ENCODE measurements around the gene LTB4R2. TPM values are rescaled to one million over a fixed set of nuclear protein-coding genes. Genes with fewer than 3 reads are reported as not detected.

Gene LTB4R2
- total RNA-seq, 1 donor from 2014 or later = 6.4 TPM

GRCh38 chr14:24340606-24341005 lies 30.7 kb downstream of the LTB4R2 start:
- H3K4me3 ChIP-seq = no peak overlapping the region
- H3K4me1 ChIP-seq = peaks cover 19% of the 10 kb centered on the region
- peaks cover 2% of the 10 kb centered on the region for H3K27me3 ChIP-seq
- H3K27ac ChIP-seq = no peak overlapping the region
- DNase-seq (no peak), ATAC-seq (no peak)
- no peak for TF ChIP-seq CTCF (IDR thresholded peaks at IDR 0.05)
- intact Hi-C loops (cut with DNase I) = no loop called here
- no peaks in the 10 kb centered on the region for H3K36me3 ChIP-seq
- no peaks in the 10 kb centered on the region for H3K9me3 ChIP-seq

GRCh38 chr14:24342889-24343288 lies 32.9 kb downstream of the LTB4R2 start:
- H3K4me3 ChIP-seq = no peak overlapping the region
- no peaks in the 10 kb centered on the region for H3K9me3 ChIP-seq
- H3K27me3 ChIP-seq = no peaks in the 10 kb centered on the region
- no peak overlapping the region for H3K27ac ChIP-seq
- intact Hi-C loops (cut with DNase I) = no loop called here
- H3K4me1 ChIP-seq = peaks cover 12% of the 10 kb centered on the region
- no peak for TF ChIP-seq CTCF (IDR thresholded peaks at IDR 0.05)
- DNase-seq = no peak
- no peaks in the 10 kb centered on the region for H3K36me3 ChIP-seq
- ATAC-seq = no peak

GRCh38 chr14:24343795-24344660 lies 34.1 kb downstream of the LTB4R2 start:
- ATAC-seq = no peak
- DNase-seq = no peak
- H3K4me3 ChIP-seq = no peak overlapping the region
- no peak for TF ChIP-seq CTCF (IDR thresholded peaks at IDR 0.05)
- H3K27me3 ChIP-seq = no peaks in the 10 kb centered on the region
- no peak overlapping the region for H3K27ac ChIP-seq
- no peaks in the 10 kb centered on the region for H3K9me3 ChIP-seq
- H3K4me1 ChIP-seq = peaks cover 3% of the 10 kb centered on the region
- H3K36me3 ChIP-seq = no peaks in the 10 kb centered on the region
- intact Hi-C loops (cut with DNase I) = no loop called here

GRCh38 chr14:24347134-24347533 lies 37.2 kb downstream of the LTB4R2 start:
- Histone ChIP-seq H3K4me1 (peaks cover 6% of the 10 kb centered on the region), H3K27ac (no peak overlapping the region), H3K36me3 (no peaks in the 10 kb centered on the region), H3K27me3 (no peaks in the 10 kb centered on the region), H3K4me3 (no peak overlapping the region), H3K9me3 (no peaks in the 10 kb centered on the region)
- DNase-seq (no peak), ATAC-seq (no peak)
- intact Hi-C loops (cut with DNase I) = no loop called here
- no peak for TF ChIP-seq CTCF (IDR thresholded peaks at IDR 0.05)

- Histone ChIP-seq H3K27me3 (no peaks in the 10 kb centered on the region), H3K4me3 (no peak overlapping the region), H3K9me3 (no peaks in the 10 kb centered on the region), H3K27ac (no peak overlapping the region), H3K4me1 (peaks cover 6% of the 10 kb centered on the region), H3K36me3 (no peaks in the 10 kb centered on the region)
- ATAC-seq (no peak), DNase-seq (no peak)
- intact Hi-C loops (cut with DNase I) = no loop called here
- TF ChIP-seq CTCF (IDR thresholded peaks at IDR 0.05) = no peak
Measured at GRCh38 chr14:24348186-24348585, 38.2 kb downstream of the LTB4R2 start.

Data from upper lobe of right lung (tissue), 1 donor.